Right lobe of liver (tissue), 4 donors: ENCODE results near the gene RIC8A.

Source experiments
- POLR2A ChIP-seq: fragments of 450-650 bp; IDR thresholded peaks from one replicate; pipeline ENCODE4 v1.6.1; 2017; ENCODE audit warnings: antibody characterized with exemption, mild to moderate bottlenecking
- TF ChIP-seq, protein P1 (sequence below), 4 donors: fragments of 200-600 bp in 3 of 4; fragments of 450-650 bp in 1 of 4; IDR thresholded peaks; one replicate each; pipeline versions ENCODE4 v1.5.1 to v1.8.0; 2016 to 2022; ENCODE audit warnings: antibody characterized with exemption in 4 of 4, mild to moderate bottlenecking in 2 of 4
- donor health status: DM: no; HTN: no; CAD: no.
- donor health status: DM: no; HTN: no; CAD: no.
- donor health status: DM: no; HTN: yes; CAD: no.

DNA sequence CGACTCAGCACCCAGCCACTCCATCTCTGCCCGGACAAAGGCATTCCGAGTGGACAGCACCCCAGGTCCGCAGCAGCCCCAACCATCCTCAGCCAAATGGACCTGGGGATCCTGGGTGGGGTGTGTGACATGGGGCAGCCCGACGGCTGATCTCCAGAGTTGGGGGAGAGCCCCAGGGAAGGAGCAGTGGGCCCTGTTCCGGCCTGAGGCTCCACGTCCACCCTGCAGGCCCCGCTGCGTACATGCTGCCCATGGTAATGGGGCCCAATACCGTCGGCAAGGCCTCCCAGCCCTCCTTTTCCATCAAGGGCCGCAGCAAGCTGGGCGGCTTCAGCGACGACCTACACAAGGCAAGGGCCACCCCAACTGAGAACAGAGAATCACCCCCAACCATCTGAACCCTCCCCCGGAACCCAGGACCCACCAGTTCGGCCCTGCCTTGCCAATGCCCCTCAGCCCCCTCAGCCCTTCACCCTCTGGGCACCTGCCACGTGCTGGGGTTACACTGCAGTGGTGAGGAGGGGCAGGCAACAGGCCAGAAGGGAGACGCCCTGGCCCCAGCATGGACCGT, 9.2 kb upstream of the RIC8A start:
- TF ChIP-seq, protein P1, sequence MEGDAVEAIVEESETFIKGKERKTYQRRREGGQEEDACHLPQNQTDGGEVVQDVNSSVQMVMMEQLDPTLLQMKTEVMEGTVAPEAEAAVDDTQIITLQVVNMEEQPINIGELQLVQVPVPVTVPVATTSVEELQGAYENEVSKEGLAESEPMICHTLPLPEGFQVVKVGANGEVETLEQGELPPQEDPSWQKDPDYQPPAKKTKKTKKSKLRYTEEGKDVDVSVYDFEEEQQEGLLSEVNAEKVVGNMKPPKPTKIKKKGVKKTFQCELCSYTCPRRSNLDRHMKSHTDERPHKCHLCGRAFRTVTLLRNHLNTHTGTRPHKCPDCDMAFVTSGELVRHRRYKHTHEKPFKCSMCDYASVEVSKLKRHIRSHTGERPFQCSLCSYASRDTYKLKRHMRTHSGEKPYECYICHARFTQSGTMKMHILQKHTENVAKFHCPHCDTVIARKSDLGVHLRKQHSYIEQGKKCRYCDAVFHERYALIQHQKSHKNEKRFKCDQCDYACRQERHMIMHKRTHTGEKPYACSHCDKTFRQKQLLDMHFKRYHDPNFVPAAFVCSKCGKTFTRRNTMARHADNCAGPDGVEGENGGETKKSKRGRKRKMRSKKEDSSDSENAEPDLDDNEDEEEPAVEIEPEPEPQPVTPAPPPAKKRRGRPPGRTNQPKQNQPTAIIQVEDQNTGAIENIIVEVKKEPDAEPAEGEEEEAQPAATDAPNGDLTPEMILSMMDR (IDR thresholded peaks at IDR 0.05) = no peak
- no peak for TF ChIP-seq POLR2A
